Astrocyte (in vitro differentiated cells and primary cell): ENCODE results near the gene BAG5.

Source experiments
- EZH2 ChIP-seq: IDR thresholded peaks from 2 replicates; pipeline ENCODE4 v1.6.1; 2012; ENCODE audit warnings: mild to moderate bottlenecking, low read length, inconsistent platforms; ENCODE audit not compliant: insufficient read depth
- TF ChIP-seq, protein P1 (sequence below): IDR thresholded peaks from 2 replicates; pipeline ENCODE4 v1.5.1; 2011; ENCODE audit warnings: low read depth, mild to moderate bottlenecking, inconsistent platforms, low read length, moderate library complexity; ENCODE audit not compliant: insufficient read depth

DNA sequence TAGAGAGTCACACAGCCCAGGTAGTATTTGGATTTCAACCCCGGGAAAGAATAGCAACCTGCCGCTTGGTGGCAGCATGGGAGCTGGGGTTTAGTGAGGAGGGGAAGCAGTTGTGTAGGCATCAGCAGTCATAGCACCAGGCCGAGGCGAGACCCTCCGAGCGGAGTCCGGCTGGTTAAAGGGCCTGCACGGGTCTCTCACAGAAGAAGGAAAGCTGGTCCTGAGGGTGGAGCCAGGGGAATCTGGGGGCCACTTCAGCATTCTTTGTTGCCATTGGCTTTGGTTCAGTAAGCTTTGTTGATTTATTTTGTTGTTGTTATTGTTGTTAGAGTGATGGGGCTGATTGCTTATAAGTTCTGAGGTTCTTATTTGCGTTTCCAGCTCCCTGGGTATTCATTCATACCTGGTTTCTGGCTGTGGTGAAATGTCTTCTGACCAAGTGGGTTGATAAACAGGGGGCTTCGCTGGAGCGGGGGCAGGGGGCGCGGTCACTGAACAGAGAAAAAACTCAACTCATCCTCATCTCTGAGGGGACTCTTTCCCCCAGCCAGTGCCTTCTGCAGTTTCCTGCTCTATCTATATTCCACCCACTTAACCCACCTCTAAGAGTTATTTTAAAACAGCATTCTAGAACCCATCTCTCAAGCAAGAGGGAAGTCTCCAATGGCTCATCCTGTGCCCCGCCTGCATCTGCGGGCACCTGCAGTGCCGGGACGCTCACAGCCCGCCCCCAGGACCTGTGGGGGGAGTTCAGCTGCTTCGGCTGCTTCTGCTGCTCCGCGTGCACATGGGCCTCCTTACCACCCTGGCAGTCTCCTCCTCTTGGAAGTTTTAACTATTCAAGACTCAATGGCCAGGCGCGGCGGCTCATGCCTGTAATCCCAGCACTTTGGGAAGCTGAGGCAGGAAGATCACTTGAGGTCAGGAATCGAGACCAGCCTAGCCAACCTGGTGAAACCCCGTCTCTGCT lies 51.4 kb downstream of the BAG5 start:
- TF ChIP-seq, protein P1, sequence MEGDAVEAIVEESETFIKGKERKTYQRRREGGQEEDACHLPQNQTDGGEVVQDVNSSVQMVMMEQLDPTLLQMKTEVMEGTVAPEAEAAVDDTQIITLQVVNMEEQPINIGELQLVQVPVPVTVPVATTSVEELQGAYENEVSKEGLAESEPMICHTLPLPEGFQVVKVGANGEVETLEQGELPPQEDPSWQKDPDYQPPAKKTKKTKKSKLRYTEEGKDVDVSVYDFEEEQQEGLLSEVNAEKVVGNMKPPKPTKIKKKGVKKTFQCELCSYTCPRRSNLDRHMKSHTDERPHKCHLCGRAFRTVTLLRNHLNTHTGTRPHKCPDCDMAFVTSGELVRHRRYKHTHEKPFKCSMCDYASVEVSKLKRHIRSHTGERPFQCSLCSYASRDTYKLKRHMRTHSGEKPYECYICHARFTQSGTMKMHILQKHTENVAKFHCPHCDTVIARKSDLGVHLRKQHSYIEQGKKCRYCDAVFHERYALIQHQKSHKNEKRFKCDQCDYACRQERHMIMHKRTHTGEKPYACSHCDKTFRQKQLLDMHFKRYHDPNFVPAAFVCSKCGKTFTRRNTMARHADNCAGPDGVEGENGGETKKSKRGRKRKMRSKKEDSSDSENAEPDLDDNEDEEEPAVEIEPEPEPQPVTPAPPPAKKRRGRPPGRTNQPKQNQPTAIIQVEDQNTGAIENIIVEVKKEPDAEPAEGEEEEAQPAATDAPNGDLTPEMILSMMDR, result no peak
- no peak for TF ChIP-seq EZH2
